COLO829 (cell line): Measurements from ENCODE around the gene MAPKAP1.

Experiments used
- DNase-seq: peaks from one replicate; pipeline ENCODE4 v3.0.0; 2012; ENCODE audit warnings: low spot score

Gene MAPKAP1

DNA sequence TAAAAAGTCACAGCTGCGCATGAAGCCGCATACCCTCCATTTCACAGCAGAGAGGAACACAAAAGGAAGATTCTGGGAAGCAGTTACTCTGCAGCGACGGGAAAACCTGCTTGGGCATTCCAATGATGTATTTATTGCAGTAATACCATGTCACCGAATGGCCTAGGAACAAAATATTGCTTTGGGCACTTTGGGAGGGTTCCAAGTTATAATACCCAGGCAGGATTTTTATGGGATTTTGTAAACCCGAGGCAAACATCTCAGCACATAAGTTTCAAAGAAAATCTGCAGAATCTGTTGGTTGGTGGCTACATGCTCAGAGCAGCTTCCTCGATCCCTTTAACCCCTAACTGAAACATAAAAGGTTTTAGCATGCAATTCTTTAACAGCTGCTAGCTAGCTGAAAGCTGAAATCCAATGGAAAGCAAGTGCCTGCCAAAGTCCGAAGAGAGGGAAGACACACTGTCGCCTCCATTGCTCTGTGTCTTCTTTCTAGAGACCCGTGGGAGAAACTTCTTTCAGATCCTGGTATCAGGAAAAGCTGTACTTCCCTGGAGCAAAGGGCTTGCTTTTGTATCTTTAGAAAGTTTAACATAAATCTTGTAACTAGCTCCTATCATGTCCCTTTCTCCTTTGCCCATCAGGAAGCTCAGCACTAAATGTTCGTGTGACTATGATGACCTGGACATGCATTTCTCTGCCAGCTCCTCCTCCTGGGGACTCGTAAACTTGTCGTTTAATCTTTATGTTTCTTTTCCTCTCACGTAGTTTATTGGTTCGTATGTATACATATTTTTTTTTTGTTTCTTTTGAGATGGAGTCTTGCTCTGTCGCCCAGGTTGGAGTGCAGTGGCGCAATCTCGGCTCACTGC lies 195.0 kb downstream of the MAPKAP1 start:
- DNase-seq: no peak

DNA sequence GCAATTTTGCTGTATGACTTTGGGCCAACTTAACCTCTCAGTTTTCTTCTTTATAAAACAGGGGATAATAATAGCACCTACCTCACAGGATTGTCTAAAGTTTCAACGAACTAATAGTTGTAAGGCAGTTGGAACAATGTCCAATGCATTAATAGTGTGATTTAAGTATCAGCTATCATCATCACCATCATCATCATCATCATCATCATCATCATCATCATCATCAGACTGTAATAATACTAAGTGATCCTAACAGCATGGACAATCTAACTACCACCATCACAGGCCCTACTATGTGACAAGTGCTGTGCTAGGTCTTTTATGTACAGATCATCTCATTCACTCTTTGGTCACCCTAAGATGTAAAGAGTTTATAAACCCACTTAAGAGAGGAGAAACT lies 196.0 kb downstream of the MAPKAP1 start:
- no peak for DNase-seq

DNA sequence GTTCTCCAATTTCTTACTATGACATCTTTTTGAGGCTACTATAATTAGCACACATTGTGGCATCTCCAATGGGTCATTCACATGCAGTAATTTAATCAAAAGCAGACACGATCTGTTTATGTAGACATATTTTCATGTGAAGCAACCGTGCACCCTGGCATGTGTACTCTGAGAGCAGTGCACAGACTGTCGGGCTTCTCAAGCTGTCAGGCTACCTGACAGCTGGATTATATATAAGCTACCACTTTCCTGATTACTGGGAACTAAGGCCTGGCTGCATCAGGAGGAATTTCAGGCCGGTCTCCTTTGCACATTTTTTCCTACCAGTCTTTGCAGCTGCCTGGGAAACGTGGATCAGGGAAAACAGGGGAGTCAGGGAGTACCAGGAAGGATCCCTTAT lies 197.5 kb downstream of the MAPKAP1 start:
- DNase-seq: no peak

DNA sequence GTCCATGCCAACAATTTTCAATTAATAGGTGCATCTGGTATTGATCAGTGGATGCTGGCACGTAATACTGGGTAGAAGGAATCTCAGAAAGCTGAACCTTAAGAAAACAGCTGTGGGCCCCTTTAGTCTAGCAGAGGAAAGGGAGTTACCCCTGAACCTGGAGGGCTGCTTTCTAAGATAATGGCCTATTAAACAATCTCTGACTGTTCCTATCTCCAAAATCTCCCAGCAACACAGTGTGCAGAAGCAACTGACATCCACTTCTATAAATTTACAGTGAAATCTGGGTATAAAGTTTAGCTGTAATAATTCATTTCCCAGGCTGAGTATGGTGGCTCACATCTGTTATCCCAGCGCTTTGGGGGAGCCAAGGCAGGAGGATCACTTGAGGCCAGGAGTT lies 198.8 kb downstream of the MAPKAP1 start:
- no peak for DNase-seq

DNA sequence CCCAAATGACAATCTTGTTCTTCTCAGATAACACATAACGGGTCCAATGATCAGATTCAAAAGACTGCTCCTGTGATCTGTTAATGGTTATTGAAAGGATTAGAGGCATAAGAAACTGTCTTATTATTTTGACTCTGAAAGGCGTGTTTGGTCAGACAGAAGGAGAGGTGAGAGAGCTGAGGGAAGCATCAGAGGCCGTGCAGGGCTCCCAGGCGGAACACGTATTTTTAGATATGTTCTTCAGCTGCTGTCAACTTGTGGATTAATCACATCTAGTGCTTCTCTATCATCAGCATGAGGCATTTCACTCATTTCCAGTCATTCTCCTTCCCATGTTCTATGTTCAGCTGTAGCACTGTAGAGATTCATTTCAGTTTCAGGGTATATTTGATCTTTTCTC lies 199.8 kb downstream of the MAPKAP1 start:
- DNase-seq: no peak

DNA sequence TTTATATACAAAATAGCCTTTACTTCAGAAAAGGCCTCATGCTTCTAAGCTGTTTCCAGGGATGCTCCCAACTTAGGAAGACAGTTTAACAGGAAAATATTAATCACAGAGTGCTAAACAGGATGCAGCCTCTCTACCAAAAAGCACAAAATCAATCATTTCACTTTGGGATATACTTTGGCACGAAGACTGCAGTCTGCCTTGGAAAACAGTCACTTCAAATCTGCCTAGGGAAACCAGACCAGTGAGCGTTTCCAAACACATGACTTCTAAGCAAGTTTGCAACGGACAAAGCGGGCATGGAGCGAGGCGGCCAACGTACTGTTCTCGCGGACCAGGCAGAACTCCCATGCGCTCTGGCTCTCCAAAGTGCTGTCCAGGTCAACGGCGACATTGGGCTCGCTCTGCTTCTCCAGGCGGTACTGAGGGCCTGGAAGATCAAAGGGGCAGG lies 201.0 kb downstream of the MAPKAP1 start:
- no peak for DNase-seq

DNA sequence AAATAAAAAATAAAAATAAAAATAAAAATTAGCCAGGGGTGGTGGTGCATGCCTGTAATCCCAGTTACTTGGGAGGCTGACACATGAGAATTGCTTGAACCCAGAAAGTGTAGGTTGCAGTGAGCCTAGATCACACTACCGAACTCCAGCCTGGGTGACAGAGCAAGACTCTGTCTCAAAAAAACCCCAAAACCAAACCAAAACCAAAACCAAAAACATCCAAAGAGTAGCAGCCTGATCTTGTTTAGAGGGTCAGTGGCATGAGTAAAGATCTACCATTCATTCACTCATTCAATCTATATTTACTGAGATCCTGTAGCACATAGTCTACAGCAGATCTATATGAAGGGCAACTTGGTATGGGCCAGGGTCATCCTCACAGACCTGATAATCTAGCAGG lies 202.4 kb downstream of the MAPKAP1 start:
- no peak for DNase-seq

DNA sequence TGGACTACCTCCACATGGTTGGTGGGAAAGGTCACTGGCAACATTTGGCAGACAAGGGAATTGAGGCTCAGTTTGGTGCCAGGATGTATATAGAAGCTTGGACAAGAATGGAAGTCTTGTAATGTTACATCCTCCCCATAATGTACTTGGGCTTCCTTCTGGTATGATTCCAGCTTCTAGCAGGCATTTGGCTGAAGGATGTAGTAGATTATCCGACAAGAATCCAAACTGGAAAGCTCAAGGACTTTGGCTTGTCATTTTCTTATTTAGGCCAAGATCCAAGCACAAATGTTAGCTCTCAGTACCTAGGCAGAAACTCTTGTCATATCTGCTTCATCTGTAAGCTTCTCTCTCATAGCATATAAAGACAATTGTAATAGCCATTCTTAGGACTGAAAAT lies 209.1 kb downstream of the MAPKAP1 start:
- DNase-seq: no peak

DNA sequence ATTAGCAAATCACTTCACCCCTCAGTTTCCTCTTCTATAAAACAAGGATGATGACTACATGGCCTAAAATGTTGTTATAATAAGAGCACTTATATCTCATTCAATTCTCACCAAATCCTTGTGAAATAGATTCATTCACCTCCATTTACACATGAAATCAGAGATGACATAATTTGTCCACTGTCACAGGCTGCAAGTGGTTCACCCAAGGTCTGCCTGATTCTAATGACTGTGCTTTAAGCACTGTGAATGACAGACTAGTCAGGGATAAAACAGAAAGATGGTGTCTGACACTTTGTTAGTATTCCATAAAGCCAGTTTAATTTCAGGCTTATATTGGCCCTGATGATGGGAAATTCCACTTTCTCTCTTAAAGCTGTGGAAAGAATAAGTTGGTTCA lies 209.5 kb downstream of the MAPKAP1 start:
- DNase-seq: no peak

DNA sequence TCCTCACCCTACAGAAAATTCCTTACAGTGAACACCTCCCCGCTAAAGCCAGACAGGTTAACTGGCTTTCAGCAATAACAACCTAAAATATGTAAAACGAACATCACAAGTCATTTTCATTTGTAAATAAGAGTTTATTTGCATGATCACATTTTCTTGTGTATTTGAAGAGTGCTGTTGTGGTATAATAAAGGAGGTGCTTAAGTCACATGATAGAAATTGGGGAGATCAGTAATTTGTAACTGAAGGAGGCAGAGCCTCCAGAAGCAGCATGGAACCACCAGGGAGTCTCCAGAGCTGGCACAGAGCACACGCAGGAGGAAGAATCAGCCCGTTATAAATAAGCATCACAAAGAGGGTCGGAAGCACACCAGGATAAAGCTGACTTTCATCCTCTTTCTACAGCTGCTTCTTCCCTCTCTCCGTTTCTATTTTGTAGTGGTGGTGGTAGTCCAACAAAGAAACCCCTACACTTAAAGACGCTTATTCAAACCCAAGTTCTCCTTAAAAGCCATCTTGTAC lies 210.6 kb downstream of the MAPKAP1 start:
- DNase-seq: no peak

DNA sequence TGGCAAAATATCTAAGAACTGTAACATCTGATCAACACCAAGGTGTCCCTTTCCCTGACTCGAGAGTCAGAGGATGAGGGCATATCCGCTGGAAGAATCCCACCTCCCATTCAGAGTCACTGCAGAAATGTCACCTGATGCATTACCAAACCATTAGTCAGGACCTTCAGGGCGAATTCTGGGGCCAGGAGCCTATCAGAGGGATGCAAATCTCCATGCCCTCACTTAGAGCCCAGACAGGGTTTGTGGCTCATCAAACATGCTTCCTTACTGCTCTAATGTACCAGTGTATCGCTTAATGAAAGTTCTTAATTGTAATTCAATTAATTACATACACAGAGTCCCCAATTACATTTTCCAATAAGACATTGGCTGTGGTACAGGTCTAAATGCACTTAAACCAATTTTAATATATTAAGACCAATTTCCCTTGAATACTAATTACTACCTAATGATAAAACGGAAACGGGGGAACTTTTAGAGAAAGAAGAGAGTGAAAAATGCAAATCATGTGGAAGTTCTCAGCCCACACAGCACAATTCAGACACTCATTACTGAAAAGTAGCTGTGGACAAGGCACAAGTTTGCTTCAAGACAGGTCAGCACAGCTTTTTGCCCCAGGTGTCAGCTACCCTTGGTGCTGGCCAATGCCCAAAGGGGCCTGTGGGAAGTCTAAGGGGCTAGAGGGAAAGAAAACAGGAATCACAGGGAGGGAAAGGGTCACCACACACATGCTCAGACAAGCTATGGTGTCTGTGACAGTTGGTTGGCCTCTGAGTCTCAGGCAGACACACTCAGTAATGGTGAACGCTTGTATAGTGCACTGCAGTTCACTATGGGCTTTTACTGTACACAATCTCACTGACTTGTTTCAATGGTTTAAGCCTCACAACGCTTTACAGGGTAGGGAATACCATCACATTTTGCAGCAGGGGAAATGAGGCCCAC lies 211.6 kb downstream of the MAPKAP1 start:
- peak; percentile 63 for DNase-seq

DNA sequence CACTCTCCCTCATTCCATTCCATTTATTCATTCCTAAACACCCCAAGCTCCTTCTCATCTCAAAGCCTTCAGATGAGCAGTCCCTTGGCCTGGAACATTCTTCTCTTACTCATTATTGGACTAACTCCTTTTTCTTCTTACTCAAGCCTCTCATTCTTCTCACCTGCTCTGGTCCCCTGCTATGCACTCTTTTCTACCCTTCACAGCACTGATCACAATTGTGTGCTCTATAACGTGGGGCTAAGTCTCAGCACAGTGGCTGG lies 212.4 kb downstream of the MAPKAP1 start:
- DNase-seq: no peak

DNA sequence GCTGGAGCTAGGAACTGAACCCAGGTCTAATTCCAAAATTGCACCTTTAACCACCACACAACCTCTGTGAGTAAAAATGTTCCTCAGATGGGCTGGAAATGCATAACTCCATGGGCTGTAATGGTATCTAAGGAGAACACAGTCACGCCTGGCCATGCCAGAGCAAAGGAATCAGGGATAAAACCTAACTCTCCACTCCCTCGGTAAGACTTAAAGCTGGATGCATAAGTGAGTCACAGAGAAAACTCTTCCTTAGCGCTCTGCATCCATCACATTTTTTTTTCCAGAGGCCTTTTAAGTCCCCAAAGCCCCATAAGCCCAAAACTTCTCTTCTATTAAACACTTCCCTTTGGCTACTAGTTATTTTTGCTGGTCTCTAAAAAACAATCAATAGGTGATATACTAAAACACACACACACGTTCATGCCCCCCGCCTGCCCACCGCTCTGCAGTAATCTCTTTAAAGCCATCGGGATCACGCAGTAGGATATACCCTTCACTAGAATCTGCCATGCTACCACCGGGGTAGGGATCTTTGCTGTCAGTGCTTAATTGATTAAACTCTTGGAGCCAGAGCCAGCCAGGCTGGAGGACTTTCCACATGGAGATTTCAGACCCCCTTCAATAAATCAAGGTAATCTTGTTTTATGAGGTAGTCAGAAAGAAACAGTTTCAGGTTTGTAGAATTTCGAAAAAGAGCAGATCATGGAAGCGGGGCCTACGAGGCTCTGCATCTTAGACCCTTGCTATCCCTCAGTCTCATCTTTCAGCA lies 212.9 kb downstream of the MAPKAP1 start:
- DNase-seq: no peak

DNA sequence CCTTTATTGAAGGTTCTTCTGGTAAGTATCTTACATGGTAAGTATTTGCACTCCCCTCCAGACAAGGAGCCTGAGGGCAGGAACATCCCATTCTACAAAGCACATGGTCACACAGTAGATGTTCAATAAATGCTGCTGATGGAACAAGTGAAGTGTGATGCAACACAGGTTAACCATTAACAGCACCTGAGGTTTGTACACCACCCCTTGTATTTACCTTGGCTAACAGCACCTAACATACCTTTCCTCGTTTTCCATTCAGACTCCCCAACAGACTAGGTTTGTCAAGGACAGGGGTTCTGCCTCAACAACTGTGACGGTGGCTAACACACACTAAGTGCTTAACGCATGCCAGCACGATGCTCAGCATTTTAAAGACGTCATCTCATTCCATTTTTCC lies 213.6 kb downstream of the MAPKAP1 start:
- no peak for DNase-seq

DNA sequence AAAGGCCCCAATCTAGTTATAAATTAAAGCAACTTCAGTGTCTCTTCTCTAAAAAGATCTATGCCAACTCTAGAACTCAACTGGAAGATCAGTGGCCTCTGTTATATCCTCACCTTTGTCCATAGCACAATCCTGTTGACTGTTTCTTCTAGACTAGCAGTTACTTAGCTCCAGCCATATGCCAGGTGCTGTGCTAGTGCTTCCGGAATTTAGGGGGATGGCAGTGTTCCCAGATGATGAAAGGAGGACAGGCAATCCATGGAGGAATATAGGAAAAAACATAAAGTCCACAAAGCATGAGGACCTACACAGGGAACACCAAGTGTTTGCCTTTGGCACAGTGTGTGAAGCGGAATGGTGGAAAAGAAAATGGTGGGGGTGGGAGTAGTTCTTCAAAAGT lies 214.3 kb downstream of the MAPKAP1 start:
- no peak for DNase-seq

DNA sequence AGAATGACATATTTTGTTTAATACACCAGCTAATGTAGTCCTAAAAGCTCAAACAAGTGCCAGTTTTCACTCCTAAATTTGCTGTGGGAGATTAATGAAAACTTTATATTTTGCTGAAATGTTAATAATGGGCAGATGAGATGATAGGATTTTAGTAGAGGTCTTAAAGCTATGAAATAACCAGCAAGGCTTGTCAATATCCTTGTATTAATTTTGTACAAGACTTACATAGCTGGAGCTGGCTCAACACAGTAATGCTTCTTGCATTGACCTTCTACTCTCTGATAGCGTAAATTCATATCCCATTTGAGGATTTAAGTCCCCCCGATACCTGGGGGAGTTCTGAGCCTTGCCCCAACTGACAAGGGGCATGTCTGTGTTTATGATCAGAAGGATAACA lies 219.2 kb downstream of the MAPKAP1 start:
- no peak for DNase-seq

DNA sequence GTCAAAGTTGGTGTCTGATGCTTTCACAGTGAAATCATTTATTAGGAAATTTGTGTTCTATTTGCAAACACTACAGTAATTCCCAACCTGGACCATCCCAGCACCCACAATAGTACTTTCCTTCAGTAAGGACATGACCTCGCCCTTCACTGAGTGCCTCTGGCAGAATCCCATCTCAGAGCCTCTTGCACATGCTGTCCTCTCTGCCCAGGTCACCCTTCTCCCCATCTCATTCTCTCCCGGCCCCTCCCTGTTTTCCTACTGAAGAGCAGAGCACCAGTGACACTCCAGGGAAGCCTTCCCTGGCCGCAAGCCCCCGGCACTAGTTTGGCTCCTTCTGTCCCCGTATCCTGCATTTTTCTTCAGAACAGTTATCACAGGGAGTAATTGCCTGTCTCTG lies 220.4 kb downstream of the MAPKAP1 start:
- no peak for DNase-seq

DNA sequence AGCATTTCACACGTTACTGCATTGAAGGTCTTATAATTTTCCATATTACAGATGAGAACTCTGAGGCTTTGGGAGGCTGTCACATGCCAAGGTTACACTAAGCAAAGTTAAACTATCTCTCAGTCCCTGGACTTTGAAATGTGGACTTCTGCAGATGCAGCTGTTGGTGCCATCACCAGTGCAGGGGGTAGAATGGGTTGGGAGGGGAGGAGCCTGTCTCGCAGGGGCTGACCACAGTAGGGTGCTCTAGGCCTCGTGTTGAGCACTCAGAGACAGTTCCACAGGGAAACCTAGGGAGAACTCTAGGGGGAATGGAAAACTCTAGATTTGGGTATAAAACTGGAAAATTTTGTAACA lies 220.9 kb downstream of the MAPKAP1 start:
- DNase-seq: no peak

DNA sequence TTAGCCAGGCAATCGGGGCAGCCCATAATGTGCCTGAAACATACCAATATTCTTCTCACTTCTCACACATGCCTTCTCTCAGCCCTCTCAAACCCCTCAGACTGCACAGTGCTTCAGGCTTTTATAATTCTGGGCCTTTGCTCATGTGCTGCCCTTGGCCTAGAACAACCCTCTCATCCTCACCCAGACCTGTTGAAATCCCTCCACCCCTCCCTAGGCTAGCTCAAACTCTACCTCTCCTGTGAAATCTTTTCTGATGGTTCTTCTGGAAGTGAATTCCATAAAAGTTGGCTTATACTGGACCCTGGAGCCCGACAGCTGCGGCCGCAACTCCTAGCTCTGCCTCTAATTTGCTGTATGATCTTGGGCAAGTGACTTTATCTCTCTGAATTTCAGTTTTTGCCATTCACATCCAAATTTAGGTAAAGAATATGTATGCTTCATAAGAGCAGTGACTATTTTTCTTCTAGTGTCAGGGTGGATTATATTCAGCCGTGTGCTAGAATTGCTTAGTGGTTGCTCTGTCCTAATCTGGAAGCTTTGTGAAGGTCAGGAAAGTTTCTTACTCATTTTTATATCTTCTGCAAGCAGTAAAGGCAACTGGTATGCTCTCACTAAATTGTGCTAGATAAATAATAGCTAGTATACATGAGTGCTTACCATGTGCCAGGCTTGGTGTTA lies 221.4 kb downstream of the MAPKAP1 start:
- no peak for DNase-seq

DNA sequence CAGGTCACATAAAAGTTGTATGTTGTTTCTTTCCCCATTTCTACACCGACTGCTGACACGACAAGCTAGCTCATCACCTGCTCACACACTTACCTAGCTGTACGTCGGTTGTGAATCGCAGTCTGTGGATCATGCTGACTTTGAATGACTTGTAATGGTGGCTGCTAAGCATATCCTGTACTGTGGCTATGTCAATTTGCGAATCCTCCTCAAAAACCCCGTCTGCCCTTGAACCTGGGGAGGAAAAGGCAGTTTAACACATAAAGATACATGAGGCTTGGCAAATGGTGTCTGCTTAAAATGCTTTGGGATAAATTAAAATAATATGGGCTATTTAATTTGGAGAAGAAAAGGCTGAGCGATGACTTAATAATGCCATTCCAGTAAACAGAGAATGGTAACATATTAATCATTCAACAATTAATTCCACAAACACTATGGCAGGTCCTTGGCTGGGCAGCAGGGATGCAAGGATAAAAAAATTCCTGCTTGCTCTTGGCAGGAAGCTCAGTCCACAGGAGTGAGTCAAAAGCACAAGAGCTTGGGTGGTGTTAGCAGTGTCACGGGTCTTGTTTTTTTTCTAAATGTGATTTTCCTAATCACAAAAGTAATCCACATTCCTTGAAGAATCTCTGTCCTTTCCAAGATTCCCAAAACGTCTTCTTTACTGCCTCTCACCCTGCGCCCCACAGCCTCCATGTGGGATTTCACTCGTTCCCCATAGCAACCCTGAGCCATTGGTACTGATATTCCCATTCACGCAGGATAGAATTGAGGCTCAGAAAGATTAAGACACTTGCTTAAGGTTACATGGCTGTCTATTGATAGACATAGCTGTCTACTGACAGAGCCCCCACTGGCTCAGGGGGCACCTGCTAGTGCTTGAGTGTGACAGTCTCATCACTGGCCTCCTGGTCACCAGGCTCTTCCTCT lies 222.4 kb downstream of the MAPKAP1 start:
- DNase-seq: no peak

DNA sequence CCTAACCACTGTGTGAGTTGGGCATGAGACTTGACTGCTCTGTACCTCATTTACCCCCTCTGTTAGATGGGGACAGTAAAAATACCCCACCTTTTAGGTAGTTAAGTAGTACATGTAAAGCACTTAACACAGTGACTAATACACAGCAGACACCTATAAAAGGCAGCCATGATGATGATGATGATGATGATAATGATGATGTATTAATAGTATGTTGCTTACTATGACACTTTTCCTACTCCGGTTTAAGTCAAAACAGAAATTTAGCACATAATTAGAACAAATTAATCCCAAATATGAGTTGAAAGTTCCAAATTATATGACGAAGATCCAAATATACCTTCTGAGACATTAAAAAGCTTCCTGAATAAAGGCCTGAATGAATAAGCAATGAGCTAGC lies 223.3 kb downstream of the MAPKAP1 start:
- DNase-seq: no peak
